GM18508 (cell line): Measurements from ENCODE around the gene ACP2.

Experiments
- ATAC-seq: cut with Tn5 transposase; IDR thresholded peaks from one replicate; pipeline ENCODE4 v1.9.1; 2021; ENCODE audit warnings: moderate number of reproducible peaks; ENCODE audit not compliant: insufficient read depth, unreplicated experiment

ACP2 gene

GRCh38 chr11:47269002-47269828, 20.6 kb upstream of the ACP2 start:
- ATAC-seq = no peak

- ATAC-seq = no peak
These were observed 19.9 kb upstream of the ACP2 start for GRCh38 chr11:47268448-47269001.

GRCh38 chr11:47267876-47268275, 19.3 kb upstream of the ACP2 start:
- no peak for ATAC-seq

- no peak for ATAC-seq
These were observed 15.9 kb upstream of the ACP2 start for GRCh38 chr11:47264521-47264920.

- ATAC-seq = no peak
These were observed 15.5 kb upstream of the ACP2 start for GRCh38 chr11:47264119-47264518.

- ATAC-seq = no peak
These were observed 12.7 kb upstream of the ACP2 start for GRCh38 chr11:47261291-47261800.

- no peak for ATAC-seq
These were observed 11.8 kb upstream of the ACP2 start for GRCh38 chr11:47260366-47260765.

- ATAC-seq = no peak
These were observed 10.8 kb upstream of the ACP2 start for GRCh38 chr11:47259232-47259977.

GRCh38 chr11:47258317-47258902, 9.8 kb upstream of the ACP2 start:
- no peak for ATAC-seq

GRCh38 chr11:47257517-47258316, 9.1 kb upstream of the ACP2 start, which contains the start of gene NR1H3:
Gene NR1H3 (plus strand): TSS chr11:47257996. CDS start chr11:47259217, 1,221 bp downstream.
- no peak for ATAC-seq

GRCh38 chr11:47257177-47257516, 8.5 kb upstream of the ACP2 start:
- ATAC-seq = no peak

GRCh38 chr11:47256374-47256773, 7.8 kb upstream of the ACP2 start:
- no peak for ATAC-seq

- no peak for ATAC-seq
These were observed 5.8 kb upstream of the ACP2 start for GRCh38 chr11:47254386-47254785.

GRCh38 chr11:47253660-47254059, 5.0 kb upstream of the ACP2 start:
- ATAC-seq = no peak

GRCh38 chr11:47251751-47252150, 3.1 kb upstream of the ACP2 start:
- ATAC-seq = no peak

GRCh38 chr11:47249378-47249715, 733 bp upstream of the ACP2 start:
- no peak for ATAC-seq

- peak; percentile 25 for ATAC-seq
These were observed 330 bp downstream of the ACP2 start for GRCh38 chr11:47248304-47248663.

GRCh38 chr11:47247502-47247901, 1.1 kb downstream of the ACP2 start:
- ATAC-seq = no peak

- ATAC-seq = no peak
These were observed 2.8 kb downstream of the ACP2 start for GRCh38 chr11:47245611-47246357.
